C4-2B (cell line): Measurements from ENCODE around the gene GFRA1.

Experiments used
- CTCF ChIP-seq: fragments of 450-650 bp; conservative IDR thresholded peaks from 2 replicates; pipeline ENCODE4 v1.5.1; 2017; ENCODE audit warnings: mild to moderate bottlenecking
- ZFX ChIP-seq: fragments of 450-650 bp; IDR thresholded peaks from 2 replicates; pipeline ENCODE4 v1.6.1; 2017

- TF ChIP-seq CTCF: no peak
- TF ChIP-seq ZFX: no peak
Observed at GRCh38 chr10:116136261-116136660, 136.7 kb downstream of the GFRA1 start.
